GM21447 (cell line): ENCODE measurements around the gene CASP7.

Experiments used
- ATAC-seq: cut with Tn5 transposase; IDR thresholded peaks from one replicate; pipeline ENCODE4 v1.9.1; 2021; ENCODE audit not compliant: unreplicated experiment

CASP7 gene

DNA sequence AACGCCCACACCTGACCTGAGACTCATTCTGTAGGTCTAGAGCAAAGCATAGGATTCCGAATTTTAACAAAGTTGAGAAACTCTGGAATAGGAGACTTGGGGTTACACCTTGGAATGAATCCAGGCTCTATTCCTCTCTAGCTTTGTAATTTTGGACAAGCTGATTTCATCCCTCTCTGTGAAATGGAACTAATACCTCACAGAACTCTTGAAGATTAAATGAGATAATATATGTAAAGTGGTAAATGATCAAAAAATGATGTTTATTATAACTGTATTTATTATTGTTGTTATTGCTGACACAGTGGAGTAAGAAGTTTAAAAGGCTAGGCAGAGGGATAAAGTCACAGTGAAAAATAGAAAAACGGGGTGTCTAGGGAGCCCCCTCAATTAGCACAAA is 32.3 kb downstream of the CASP7 start:
- ATAC-seq: no peak

DNA sequence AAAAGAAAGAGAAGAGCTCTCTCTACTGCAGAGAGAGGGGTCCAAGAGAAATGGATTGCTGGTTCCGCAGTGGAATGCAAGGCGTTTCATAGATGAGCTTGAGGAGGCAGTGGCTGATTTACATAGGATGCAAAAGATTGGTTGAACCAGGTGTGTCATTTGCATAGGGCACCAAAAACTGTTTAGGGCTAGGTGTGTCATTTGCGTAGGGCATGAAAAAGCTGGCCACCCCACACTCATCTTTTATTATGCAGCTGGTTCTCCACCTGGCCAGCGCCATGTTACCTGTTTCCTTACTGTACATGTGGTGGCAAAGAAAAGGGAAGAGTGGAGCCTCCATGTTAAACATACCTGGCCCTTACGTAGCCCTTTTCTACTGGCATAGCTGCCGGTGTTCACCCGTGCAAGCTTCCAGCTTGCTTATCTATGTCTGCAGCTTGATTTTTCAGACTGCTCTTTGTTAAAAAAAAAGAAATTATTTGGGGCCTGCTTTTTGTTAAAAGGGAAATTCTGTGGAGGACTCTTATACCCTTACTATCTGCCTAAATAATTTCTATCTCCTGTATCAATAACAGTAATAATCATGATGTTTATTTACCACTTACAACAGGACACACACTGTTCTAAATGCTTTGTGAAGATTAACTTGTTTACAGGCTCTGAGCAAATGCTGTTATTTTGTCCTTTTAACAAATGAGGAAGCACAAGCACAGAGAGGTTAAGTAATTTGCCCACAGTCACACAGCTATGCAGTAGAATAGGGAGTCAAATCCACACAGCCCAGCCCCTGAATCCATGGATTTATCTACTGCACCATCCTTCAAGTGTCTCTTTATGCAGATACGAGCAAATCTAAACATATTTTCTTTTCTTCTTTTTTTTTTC is 33.3 kb downstream of the CASP7 start:
- no peak for ATAC-seq

DNA sequence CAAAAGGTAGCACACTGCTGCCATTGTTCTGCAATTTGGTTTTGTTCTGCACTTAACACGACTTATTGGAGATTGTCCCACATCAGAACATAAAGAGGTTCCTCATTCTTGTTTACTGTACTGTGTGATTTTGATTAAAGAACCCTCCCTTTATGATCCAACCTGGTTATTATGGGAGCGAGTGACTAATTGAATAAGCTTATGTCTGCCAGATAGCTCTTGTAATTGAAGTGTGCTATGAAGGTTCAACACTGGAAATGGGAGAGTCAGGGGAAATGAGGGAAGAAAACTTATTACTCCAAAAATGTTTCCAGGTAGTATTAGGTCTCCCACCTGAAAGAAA is 33.9 kb downstream of the CASP7 start:
- ATAC-seq: no peak

DNA sequence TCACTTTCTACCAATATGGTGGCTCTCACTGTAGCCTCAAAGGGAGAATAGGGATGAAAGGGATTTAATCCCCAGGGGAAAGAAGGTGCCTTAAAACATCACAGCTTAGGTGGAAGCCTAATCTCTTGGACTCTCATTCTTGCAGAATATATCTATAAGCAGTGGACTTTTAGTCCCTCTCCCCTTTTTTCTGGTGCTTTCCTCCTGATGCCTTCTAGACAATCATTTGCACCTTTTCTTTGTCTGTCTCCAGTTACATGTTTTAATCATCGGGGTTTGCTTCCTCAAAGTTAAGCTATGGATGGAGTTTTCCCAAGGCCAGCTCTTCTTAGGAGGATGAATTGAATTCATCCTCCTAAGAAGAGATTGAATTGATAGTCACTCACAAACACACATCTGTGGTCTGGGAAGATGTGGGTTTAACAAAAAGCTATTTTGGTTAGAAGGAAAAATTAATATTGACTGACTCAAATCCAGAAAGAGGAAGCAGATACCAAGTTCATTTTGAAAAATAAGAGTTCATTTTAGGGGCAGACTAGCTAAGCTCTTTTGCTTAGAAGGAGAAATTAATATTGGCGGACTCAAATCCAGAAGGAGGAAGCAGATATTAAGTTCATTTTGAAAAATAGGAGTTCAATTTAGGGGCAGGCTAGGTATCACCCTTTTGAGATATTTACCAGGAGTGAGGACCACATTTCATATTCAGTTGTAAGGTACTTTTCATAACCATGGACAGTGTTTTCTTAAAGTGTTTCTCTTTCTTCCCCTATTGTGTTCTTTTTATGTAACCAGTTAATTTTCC is 36.6 kb downstream of the CASP7 start:
- ATAC-seq: no peak

DNA sequence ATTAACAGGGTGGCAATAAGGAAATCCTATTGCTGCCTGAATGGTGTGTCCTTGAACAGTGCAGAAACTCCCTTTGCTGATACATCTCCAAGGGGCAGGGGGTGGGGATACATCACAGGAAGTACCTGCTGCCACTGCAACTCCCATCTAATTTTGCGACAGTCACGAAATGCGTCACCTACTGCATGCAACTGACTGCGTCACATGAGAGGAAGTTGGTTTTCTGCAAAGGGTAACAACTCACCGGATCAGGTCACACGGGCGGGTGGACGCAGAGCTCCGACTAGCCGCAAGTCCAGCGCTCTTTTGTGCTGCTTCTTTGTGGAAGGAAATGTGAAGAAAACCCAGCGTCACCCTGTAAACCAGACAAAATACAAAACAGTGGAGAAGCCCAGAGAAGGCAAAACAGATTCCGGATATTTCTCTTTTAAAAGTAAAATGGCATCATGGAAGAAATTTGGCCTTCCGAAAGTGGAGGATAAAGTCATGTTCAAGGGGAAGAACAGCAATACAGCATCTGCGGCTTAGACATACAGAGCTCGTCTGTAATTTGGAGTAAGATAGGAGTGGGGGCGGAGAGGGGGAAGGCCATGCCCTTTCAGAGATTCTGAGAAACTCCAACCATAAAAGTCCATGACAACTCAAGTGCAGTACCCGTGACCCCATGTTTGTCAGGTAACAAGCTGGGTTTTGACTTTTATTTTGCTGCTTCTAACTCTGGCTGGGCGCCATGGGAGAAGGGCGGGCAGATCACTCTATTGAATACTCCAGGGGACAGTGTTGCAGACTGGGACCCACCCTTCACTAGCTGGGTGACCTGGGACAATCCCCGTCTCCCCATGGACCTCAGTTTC is 39.5 kb downstream of the CASP7 start:
- no peak for ATAC-seq

DNA sequence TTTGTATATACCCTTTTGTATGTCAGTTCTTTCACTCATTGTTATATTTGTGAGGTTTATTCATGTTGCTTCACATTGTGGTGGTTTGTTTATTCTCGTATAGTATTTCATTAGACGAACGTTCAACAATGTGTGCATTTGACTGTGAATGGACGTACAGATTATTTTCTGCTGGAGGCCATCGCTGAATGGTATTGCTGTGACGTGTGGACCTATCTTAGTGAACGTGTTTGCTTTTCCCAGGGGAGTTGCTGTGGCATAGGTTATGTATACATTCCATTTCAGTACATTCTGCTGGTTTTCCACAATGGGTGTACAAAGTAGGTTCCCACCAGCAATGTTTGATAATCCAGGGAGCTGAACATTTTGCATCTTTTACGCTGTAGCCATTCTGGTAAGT is 40.7 kb downstream of the CASP7 start:
- ATAC-seq: no peak

DNA sequence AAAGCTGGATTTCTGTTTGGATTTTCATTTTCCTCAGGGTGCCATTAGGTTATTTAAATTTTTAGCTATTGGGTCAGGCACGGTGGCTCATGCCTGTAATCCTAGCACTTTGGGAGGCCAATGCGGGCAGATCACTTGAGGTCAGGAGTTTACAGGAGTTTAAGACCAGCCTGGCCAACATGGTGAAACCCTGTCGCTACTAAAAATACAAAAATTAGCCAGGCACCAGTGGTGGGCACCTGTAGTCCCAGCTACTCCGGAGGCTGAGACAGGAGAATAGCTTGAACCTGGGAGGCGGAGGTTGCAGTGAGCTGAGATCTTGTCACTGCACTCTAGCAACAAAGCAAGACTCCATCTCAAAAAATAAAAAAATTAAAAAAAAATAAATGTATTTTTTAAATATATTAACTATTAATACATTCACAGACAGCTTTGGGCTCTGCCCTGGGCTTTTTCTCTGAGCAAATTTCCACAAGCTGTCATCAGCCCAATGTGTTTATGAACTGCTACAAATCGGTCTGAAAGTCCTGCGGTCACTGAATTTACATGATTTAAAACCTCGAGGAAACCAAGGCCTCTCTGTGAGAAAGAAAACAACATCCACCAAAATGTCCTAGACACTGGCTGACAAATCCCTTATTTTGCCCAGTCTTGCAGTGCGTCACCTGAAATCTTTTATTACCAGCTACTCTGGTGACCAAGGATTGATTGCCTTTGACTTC is 52.6 kb downstream of the CASP7 start:
- ATAC-seq: no peak

DNA sequence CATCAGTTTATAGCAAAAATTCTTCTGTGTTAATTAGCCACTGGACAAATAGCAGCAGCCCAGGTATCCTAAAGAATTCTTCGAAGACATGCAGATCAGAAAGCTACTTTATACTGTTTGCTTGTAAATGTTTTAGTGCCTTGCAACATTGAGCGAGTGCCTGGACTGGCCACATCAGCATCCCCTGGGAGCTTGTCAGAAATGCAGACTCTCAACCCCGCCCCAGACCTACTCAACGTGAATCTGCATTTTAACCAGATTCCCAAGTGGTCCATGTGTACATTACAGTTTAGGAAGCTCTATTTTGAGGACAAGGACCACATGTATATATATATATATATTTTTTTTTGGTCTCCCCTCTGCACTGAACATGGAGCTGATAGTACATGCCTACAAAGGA is 53.3 kb downstream of the CASP7 start:
- ATAC-seq: no peak

DNA sequence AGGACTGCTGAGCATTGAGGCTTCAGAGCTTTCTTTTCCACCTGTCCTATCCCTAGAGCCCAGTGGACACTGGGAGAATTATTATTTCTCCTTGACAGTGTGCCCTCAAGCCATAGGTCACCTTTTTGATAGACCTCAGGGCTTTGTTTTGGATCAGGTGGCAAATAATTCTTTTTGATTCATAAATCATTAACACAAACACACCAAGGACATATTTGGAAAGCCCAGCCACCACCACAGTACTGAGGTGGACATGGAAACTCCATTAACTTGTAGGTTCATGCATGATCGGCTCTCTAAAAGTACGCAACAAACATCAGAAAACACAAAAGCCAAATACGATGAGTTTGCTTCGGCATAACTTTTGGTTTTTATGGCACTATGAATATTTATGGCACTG is 53.9 kb downstream of the CASP7 start:
- ATAC-seq: no peak

DNA sequence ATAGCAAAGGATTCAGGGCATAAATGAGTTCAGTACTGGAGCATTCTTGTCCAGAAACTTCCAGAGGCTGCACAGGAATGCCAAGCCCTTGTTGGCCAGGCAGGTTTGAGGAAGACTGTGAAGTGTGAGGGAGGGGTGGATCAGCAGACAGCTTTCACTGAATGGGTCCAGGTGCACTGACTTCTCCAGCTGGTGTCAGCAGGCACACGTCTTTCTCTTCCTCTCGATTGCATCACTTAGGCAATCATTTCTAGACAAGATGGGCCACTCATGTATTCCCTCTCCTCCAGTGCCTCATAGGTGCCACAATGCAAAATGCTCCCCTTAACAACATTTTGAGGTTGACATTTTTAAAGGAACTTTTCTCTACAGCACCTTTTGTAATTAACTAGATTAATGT is 56.2 kb downstream of the CASP7 start:
- ATAC-seq: peak; percentile 83

DNA sequence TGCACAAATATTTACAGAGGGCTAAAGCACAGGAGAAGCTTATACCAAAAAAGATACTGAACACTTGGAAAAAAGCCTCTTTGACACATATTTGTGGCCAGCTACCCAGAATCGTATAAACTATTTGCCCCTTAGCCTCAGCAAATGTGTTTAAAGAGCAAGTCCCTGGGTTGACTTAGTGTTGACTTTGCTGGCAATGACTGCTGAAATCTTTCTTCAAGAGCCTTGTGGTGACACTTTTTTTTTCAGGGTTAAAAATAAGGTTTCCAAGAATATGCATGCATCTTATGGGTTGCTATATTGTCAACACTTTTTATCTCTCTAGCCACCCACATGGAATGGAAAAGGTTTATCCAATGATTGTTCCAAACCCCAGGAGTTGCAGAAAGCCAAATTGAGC is 56.9 kb downstream of the CASP7 start:
- no peak for ATAC-seq

DNA sequence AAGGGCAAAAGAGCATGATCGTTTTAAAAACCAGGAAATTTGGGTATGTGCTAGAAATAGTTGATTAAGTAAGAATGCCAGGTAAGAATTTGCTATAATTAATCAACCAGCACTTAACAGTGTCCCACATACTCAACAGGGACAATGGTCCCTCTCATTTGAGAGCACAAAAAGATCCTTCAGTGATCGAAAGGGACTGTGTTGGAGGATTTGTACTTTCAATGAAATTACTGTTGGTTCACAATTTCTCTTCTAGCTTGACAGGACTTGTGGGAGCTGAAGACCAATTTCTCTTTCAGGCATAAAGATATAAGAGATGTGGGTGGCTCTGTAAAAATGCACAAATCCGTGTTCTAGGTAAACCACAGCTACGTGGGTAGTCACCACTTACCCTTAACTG is 59.3 kb downstream of the CASP7 start:
- ATAC-seq: no peak

DNA sequence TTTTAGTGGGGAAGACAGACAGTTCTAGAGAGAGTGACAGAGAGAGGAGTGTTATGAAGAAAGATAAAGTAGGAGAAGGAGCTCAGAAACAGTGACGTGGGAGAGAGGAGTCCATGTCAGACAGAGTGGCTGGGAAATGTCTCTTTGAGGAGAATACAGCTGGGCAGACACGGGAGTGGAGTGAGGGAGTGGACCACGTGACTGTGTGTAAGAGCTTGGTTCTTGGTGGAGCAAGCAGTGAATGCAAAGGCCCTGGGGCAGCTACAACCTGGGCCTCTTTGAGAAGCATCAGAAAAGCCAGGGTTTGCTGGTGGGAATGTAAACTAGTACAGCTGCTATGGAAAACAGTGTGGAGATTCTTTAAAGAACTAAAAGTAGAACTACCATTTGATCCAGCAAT is 59.9 kb downstream of the CASP7 start:
- ATAC-seq: no peak

DNA sequence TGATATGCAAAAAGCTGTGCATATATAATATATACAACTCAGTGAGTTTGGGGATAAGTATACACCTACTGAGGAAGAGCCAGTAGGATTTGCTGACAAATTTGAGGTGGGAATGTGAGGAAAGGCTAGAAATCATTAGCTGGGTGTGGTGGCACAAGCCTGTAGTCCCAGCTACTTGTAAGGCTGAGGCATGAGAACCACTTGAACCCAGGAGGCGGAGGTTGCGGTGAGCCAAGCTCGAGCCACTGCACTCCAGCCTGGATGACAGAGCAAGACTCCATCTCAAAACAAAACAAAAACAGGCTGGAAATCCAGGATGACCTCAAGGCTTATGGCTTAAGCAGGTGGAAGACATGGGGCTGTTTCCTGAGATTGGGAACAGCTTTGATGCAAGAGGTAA is 61.1 kb downstream of the CASP7 start:
- no peak for ATAC-seq

DNA sequence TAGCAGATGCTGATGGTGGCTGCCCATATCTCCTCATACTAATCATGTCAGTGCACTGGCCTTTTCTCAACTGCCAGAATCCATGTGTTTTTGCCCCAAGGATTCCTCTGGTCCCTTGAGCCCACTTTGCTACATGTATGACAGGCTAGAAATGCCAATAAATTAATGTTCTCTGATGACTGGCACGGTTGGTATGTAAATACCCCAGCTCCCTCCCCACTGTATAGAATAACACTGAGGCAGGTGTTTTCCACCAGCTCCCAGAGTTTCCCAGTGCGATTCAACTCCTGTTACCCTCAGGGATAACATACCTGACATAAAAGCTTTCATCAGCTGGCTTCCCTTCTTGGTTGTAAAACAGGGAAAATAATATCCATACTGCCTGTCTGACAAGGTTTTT is 62.8 kb downstream of the CASP7 start:
- ATAC-seq: no peak

DNA sequence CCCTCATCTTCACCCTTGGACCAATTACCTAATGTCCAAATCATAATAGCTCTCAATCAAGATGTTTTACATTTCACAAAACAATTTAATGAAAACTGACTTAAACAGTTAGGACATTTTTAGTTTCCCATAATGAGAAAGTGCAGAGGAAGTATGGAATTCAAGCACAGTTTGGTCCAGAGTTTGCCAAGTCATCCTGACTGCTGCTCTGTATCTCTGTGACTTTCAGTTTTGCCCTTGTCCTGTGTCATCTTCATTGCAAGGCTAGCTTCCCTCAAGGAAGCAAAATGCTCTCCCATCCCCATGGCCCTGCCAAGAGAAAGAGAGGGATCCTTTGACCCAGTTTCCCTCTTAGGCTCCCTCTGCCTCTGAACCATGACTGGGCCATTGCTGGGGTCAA is 63.9 kb downstream of the CASP7 start:
- no peak for ATAC-seq

DNA sequence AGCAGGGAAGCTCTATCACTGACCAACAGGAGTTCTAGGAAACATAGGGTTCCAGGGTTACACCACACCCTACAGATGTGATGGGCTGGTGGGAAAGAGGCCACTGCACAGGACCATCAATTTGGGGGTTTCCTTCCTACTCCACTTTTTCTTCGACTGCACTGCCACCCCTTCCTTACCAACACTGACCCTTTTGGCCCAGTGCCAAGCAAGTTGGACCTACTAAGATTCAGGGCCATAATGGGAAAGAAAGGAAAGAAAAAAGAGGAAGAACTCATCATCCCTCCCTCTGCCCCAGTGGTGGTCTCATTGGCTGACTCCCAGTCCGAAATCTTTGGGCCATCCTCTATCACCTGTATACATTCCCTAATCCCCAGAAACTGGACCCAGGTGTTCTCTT is 65.7 kb downstream of the CASP7 start:
- ATAC-seq: no peak

DNA sequence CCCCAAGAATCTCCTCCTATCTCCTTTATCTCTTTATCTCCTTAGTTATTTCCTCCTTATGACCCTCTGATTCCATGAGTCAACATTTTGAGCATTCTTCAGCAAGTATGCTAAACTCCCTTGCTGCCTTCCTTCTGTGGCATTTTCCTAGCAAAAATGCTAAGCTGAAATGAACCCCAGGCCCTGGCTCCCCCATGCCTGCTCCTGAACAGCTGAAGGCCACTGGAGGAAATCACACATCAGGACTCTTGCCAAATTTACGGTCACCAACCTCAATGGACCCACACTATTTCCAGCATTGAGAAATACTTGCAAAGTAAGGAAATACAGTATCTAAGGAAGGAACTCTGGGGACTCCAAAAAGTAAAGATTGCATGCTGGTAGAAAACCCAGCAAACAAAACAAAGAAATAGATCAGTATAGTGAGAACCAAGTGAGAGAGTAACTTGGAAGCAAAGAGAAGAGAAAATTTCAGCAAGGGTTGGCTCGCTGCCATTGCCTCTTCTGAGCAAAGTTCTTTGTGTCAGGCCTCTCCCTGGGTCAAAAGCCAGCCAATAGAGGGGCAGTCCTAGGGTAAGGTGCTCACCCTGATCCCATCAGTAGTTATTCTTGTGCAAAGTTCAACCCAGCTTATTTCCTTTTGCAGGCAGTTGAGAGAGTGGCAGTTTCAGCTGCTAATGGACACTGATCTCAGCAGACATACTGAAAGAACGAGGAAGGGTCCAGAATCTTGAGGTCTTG is 66.7 kb downstream of the CASP7 start:
- no peak for ATAC-seq

DNA sequence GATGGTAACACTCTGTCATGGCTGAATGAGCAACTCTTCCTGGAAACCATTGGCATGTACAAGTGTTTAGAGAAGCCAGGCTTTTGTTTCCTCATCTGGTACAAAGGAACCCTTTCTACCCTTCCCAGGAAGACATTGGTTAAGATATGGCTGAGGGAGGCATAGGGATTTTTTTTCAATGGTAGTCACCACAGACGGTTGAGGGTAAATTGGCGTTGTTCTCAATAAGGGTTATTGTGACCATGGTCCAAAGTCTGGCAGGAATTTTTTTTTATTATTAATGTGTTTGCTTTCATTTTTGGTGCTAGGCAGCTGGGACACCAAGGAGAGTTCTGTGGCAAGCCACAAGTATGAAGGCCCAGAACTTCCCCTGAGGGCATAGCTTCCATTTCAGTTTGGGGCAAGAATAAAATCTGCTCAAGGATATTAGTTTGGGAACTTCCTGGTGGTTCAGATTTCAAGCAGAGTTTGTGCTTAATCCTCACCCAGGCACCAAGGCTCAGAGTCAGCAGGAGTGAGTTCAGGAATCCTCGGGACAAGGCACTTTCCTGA is 71.5 kb downstream of the CASP7 start, which contains the start of gene PLEKHS1:
PLEKHS1 (plus strand) TSS at position 502 of the 552 bp plus-strand sequence. CDS start 3,596 bp downstream, outside the sequence.
- no peak for ATAC-seq

DNA sequence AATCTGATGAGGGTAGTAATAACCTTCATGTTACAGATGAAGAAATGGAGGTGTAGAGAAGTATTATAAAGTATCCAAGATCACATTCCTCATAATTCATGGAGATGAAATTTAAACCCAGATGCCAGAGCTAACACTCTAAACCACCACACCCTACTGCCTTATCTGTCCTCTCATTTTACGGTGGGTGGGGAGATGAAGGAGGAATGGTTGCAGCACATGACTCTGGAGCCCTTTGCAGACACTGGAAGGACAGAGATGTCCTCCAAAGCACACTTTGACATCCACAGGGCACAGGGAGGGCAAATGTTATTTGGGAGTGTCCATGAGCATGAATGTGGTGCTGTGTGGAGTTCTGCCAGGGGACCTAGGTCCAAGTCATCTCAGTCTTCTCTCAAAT is 72.8 kb downstream of the CASP7 start:
- ATAC-seq: no peak
